MG63 (cell line): Measurements from ENCODE around the gene MYCBPAP. TPM values are rescaled to one million over a fixed set of nuclear protein-coding genes. Genes with fewer than 3 reads are reported as not detected.

Source experiments
- DNase-seq: peaks from one replicate; pipeline ENCODE4 v3.0.0-alpha.2; 2020
- H3K27me3 ChIP-seq: fragments of 250-450 bp; sonication (Bioruptor Pico); 2 replicates; pipeline ENCODE4 v1.5.1; 2020; ENCODE audit warnings: mild to moderate bottlenecking, moderate library complexity
- H3K36me3 ChIP-seq: fragments of 250-450 bp; sonication (Bioruptor Pico); 2 replicates; pipeline ENCODE4 v1.5.1; 2020; ENCODE audit warnings: mild to moderate bottlenecking, moderate library complexity
- H3K4me3 ChIP-seq: fragments of 250-450 bp; sonication (Bioruptor Pico); 2 replicates; pipeline ENCODE4 v1.5.1; 2020; ENCODE audit warnings: mild to moderate bottlenecking, moderate library complexity
- H3K9me3 ChIP-seq: fragments of 250-450 bp; sonication (Bioruptor Pico); 2 replicates; pipeline ENCODE4 v1.5.1; 2020; ENCODE audit warnings: mild to moderate bottlenecking, moderate library complexity
- total RNA-seq: library from RNA; depleted of rRNA; stranded (reverse); fragments of >200 nt; shearing (Covaris generic); gene quantifications from 2 replicates; pipeline ENCODE4 v1.2.3, GENCODE V29; 2014; ENCODE audit warnings: low replicate concordance

The MYCBPAP gene
- total RNA-seq, 1 experiment from 2014 or later = not detected

DNA sequence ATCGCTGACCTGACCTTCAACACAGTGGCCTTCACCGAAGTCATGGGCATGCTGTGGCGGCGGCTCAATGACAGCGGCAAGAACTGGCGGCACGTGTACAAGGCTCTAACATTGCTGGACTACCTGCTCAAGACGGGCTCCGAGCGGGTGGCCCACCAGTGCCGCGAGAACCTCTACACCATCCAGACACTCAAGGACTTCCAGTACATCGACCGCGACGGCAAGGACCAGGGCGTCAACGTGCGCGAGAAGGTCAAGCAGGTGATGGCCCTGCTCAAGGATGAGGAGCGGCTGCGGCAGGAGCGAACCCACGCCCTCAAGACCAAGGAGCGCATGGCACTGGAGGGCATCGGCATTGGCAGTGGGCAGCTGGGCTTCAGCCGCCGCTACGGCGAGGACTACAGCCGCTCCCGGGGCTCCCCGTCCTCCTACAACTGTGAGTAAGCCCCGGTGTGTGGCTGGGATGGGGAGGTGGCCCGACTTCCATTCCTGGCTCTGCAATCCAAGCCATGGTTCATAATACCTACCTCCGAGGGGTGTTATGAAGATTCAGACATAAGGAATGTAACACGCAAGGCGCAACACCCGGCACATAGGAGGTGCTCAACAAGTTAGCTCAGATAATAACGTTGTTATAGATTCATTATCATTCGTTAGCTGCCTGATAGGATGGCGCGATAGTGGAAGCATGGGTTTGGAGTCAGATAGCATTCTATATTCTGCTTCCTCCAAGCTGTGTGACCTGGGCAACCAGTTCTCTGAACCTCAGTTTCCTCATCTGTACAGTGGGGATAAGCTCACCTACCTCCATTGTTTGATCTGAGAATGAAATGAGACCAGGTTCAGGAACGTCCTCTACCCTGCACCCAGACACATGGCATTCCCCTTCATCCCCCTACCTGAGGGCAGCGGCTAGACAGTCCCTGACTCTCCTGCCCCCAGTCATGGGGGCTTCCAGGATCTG is 28.7 kb downstream of the MYCBPAP start:
- DNase-seq = no peak
- no peaks in the 10 kb centered on the region for H3K9me3 ChIP-seq
- H3K4me3 ChIP-seq = no peak overlapping the region
- no peaks in the 10 kb centered on the region for H3K36me3 ChIP-seq
- peaks cover 11% of the 10 kb centered on the region for H3K27me3 ChIP-seq

DNA sequence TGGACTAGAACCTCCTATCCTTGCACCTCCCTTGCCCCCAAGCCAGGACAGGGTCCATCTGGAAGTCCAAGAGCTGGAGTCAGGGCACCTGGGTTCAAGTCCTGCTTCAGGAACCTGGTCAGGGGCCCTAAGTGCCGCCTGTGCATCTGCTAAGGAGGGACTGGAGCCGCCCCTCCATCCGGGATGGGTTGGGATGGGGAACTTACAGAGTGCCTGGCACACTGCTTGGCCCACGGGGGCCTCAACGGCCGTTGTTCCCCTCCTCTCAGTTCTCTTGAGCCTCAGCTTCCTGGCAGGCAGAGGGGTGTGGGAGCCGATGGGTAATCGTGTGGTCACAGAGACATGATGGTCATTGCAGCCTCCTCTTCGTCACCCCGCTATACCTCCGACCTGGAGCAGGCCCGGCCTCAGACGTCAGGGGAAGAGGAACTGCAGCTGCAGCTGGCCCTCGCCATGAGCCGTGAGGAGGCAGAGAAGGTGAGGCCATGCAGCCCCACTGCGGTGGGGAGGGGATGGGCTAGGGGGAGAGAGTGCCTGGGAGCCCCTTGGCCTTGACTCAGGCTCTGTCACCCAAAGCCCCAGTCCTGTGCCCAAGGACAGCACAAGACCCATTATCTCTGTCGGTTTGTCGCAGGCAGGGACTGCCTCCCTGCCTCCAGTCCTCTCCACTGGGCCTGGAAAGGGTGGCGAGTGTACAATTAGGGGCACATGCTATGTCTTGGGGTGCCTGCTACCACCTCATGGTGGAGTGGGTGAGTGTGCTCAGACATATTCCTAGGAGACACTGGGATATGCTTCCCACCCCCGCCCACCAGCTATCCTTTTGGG is 29.7 kb downstream of the MYCBPAP start:
- Histone ChIP-seq H3K9me3 (no peaks in the 10 kb centered on the region), H3K4me3 (no peak overlapping the region), H3K36me3 (no peaks in the 10 kb centered on the region), H3K27me3 (peaks cover 3% of the 10 kb centered on the region; the same call in 1 of the 2 replicates)
- DNase-seq = no peak

DNA sequence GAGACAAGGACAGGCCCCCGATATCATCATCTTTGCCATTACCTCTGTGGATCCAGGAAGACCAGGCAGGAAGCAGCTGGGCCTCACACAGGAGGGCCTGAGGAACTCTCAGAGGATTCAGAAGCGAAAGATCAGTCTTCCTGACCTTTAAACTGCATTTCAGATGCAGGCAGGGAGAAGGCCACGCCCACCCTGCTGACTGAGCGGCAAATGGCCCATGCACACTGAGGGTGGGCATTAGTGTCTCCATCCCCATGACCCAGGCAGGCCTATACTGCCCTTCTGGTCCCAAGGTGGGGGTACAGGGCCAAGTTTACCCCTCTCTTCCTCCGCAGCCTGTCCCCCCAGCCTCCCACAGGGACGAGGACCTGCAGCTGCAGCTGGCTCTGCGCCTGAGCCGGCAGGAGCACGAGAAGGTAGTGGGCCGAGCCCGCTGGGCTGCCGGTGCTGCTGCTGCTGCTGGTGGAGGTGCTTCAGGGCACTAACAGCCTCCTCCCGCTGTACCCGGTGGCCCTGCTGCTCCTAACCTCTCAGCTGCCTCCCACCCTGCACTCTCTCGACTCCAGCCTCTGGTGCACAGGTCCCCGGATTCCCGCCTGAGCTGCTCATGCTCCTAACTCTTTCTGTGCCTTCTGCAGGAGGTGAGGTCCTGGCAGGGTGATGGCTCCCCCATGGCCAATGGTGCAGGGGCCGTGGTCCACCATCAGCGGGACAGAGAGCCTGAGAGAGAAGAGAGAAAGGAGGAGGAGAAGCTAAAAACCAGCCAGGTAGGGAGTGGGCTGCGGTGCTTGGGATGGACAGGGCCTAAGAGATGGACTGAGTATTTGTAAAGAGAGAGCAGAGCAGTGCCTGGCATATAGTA is 30.5 kb downstream of the MYCBPAP start:
- H3K9me3 ChIP-seq = no peaks in the 10 kb centered on the region
- no peaks in the 10 kb centered on the region for H3K27me3 ChIP-seq
- DNase-seq = no peak
- no peaks in the 10 kb centered on the region for H3K36me3 ChIP-seq
- no peak overlapping the region for H3K4me3 ChIP-seq

DNA sequence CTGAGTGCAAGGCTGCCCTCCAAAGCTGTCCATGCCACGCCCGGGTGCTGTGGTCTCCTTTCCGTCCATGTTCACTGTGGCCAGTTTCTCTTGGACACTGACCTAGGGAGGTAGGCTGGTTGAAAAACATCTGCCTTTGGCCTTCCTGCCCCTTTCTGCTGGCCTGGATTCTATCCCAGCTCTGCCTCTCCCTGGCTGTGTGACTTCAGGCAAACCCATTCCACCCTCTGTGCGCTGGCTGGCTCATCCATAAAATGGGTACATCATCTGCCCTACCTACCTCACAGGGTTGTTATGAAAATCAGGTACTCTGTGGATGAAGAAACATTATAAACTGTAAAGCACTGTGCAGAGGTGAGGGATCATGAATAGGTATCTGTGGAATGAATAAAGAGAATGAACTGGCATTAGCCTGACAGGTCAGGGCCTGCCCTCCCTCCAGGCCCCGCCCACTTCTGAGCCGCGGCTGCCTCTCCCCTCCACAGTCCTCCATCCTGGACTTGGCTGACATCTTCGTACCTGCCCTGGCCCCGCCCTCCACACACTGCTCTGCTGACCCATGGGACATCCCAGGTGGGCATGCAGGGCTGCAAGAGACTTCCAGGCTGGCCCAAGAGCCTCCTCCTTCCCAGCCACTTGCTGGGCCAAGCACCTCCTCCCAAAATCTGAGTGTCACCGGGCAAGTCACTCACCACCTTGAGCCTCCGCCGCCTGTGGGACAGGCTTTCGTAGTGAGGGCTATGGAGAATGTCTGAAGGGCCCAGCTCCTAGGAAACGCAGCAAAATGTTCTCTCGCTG is 31.7 kb downstream of the MYCBPAP start:
- DNase-seq = no peak
- H3K27me3 ChIP-seq = no peaks in the 10 kb centered on the region
- no peaks in the 10 kb centered on the region for H3K9me3 ChIP-seq
- no peak overlapping the region for H3K4me3 ChIP-seq
- no peaks in the 10 kb centered on the region for H3K36me3 ChIP-seq

DNA sequence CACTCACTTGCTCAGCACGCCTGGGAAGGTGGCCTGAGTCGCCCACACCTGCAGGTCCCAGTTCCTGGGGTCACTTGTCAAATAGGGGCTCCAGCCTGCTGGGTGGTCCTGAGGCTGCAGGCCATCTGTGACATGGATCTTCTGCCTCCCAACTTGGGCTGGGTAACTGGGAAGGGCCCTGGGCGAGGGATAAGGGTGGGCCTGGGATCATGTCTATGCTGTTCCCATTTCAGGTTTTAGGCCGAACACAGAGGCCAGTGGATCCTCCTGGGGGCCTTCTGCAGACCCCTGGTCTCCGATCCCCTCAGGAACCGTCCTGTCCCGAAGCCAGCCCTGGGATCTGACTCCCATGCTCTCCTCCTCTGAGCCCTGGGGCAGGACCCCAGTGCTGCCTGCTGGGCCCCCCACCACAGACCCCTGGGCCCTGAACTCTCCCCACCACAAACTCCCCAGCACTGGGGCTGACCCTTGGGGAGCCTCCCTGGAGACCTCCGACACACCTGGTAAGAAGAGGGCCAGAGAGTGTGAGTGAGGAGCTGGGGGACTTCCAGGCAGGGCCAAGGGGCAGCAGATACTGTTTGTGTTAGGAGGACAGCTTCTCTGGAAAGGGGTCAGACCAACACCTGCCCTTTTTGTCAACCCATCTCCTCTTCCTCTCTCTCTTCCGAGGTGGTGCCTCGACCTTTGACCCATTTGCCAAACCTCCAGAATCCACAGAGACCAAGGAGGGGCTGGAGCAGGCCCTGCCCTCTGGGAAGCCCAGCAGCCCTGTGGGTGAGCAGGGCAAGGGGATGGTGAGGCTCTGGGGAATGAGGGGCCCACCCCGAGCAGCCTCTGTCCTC is 32.5 kb downstream of the MYCBPAP start:
- Histone ChIP-seq H3K36me3 (no peaks in the 10 kb centered on the region), H3K4me3 (peak overlapping the region; percentile 55; the same call in 1 of the 2 replicates), H3K27me3 (no peaks in the 10 kb centered on the region), H3K9me3 (no peaks in the 10 kb centered on the region)
- no peak for DNase-seq

DNA sequence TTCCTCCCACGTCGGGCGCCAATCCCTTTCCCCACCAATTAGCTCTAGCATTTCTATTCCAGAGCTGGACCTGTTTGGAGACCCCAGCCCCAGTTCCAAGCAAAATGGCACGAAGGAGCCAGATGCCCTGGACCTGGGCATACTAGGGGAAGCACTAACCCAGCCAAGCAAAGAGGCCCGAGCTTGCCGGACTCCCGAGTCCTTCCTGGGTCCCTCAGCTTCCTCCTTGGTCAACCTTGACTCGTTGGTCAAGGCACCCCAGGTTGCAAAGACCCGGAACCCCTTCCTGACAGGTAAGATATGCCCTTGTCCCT is 33.1 kb downstream of the MYCBPAP start:
- Histone ChIP-seq H3K36me3 (no peaks in the 10 kb centered on the region), H3K9me3 (no peaks in the 10 kb centered on the region), H3K4me3 (peak overlapping the region; percentile 55), H3K27me3 (no peaks in the 10 kb centered on the region)
- no peak for DNase-seq

DNA sequence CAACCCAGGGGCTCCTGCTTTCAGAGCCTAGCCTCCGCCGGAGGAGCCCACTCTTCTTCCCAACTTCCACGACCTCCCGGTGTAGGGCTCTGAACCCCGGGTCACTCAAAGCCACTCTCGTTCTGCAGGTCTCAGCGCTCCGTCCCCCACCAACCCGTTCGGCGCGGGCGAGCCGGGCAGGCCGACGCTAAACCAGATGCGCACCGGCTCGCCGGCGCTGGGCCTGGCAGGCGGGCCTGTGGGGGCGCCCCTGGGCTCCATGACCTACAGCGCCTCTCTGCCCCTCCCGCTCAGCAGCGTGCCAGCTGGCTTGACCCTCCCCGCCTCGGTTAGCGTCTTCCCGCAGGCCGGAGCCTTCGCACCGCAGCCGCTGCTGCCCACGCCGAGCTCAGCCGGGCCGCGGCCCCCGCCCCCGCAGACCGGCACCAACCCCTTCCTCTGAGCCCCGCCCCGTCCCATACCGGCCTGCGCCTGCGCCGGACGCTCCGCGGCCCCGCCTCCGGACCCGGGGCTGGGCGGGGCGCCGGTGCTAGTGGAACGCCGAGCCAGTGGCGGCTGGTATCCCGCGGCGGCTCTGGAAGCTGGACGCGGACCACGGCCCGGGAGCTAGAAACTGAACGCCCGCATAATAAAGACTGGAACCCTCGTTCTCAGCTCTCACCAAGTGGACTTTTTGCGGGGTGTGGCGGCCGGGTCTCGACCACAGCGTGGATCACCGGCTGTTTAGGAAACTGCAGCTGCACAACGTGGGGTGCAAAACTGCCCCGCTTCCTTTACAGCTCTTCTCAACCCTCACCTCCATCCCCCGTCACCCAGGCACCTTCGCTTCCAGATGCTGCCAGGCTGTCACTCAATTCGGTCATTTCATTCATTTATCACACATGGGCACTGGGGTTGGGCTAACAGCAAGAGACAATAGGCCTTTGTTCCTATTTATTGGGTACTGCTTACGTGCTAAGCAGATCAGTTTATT is 33.8 kb downstream of the MYCBPAP start:
- Histone ChIP-seq H3K27me3 (no peaks in the 10 kb centered on the region), H3K36me3 (no peaks in the 10 kb centered on the region), H3K9me3 (no peaks in the 10 kb centered on the region), H3K4me3 (peak overlapping the region; percentile 55)
- DNase-seq = peak; percentile 93

DNA sequence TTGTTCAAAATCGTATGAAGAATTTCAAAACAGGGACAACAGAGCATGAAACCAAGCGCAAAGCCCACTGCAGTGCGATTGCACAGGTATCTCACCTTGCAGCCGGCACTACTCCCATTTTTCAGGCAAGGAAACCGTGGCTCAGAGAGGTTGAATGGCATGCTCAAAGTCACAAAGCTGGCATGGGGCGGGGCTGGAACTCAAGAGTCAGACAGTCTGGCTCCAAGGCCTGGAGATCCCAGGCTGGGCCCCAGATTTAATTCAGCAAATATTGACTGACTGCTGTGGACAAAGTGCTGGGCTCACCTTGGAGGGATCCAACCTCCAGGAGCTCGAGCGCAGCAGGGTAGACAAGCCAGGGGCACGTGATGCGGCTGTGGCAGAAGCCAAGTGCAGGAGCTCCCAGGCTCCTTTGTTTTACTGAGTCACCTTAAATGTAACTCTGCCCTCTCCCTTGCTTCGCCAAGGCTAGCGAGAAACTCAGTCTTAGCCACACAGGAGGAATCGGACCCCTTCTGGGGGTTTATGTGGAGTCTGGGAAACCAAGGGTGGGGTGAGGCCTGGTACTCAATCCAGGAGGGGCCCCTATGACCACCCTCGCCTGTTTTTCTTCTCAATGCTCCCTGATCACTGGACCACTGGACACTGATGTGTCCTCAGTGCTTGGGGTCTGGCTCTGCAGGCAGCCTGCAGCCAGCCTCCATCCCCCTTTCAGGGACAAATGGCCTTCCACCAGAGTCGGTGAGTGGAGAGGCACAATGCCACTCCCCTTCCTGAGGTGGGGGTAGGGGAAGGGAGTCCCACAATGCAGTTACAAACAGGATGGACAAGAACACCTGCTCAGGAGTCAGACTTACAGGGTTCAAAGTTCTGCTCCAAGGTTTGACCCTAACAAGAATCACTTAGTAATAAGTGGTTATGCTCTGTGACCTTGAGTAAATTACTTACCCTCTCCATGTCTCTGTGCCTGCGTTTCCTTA is 34.8 kb downstream of the MYCBPAP start:
- H3K27me3 ChIP-seq = no peaks in the 10 kb centered on the region
- H3K36me3 ChIP-seq = no peaks in the 10 kb centered on the region
- H3K4me3 ChIP-seq = peak overlapping the region; percentile 55
- H3K9me3 ChIP-seq = no peaks in the 10 kb centered on the region
- DNase-seq = peak; percentile 47

DNA sequence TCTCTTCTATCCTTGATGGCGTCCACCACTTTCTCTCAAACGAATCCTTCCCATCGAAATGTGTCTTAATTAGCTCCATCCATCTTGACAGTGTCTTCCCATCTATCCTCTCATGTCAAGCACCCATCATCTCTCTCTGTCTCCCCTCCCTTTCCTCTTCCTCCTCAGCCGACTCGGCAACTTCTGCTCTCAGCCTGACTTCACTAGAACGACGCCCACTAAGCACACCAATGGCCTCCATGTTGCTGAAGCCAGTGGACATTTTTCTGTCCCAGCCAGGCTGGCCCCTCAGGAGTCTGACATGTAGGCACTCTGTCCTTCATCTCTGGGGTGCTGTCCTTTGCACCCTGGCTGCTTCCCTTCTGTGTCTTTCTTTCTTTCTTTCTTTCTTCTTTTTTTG is 36.3 kb downstream of the MYCBPAP start:
- Histone ChIP-seq H3K36me3 (peaks cover 10% of the 10 kb centered on the region), H3K27me3 (no peaks in the 10 kb centered on the region), H3K9me3 (no peaks in the 10 kb centered on the region), H3K4me3 (no peak overlapping the region)
- no peak for DNase-seq

DNA sequence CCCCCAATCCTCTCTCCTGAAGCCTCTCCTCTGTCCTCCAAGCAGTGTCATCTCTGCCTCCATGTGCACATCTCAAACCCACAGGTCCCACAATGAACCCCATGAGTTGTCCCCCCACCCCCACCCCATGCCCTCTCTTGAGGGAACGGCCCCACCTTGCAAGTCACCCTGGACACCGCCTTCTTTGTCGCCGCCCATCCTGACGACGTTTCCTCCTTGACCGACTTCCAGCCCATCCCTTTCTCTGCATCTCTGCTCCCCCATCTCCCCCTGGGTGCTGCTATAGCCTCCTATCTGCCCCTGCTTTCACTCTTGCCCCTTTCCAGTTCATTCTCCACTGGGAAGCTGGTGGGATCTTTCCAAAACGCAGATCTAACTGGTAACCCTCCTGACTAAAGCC is 37.1 kb downstream of the MYCBPAP start:
- Histone ChIP-seq H3K4me3 (no peak overlapping the region), H3K36me3 (peaks cover 16% of the 10 kb centered on the region), H3K27me3 (no peaks in the 10 kb centered on the region), H3K9me3 (no peaks in the 10 kb centered on the region)
- DNase-seq = no peak

DNA sequence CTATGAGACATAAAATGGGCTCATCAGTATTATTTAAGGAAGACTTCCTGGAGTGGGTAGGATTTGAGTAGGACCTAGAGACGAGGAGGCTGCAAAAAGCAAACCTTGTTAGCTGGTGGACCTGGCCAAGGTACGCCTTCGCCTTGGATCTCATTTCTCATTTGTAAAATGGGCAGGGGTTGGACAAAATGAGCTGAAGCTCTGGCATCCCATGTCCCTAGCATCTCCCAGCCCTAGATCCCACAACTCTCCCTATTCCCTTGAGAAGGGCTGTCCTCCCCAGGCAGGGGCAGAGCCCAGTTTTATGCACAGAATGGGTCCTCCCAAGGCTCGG is 38.4 kb downstream of the MYCBPAP start:
- no peaks in the 10 kb centered on the region for H3K9me3 ChIP-seq
- no peak for DNase-seq
- peaks cover 29% of the 10 kb centered on the region for H3K36me3 ChIP-seq
- no peaks in the 10 kb centered on the region for H3K27me3 ChIP-seq
- H3K4me3 ChIP-seq = peak overlapping the region; percentile 65

DNA sequence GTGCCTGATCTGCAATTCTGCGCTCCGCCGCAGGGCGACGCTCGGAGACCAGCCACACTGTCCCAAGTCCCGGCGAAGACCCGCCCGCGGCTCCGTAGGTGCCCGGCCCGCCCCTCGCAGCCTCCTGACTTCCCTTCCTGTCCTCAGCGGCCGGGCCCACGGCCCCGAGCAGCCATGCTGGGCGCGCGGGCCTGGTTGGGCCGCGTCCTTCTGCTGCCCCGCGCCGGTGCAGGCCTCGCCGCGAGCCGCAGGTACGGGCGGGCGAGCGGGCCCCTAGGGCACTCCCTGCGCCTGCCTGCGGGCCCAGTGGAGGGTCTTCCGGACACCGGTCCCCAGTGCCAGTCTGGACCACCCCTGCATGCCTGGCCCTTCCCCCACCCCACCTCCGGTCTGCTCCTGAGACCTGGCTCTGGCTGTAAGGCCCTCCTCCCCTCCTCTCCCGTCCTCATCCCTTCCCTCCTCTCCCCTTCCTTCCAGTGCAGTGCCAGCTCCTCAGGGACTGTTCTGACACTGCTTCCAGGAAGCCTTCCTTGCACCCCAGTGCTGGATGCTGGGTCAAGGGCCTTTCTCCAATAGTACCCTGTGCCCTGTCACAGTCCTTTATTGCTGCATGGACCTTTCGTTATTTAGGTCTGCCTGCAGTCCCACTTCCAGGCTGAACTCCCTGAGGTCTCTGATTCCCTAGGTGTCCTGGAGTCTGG is 38.9 kb downstream of the MYCBPAP start, which contains the start of gene SPATA20:
SPATA20 (plus strand) TSS at position 140 of the 701 bp plus-strand sequence; CDS start at position 175, 35 bp downstream.
- H3K4me3 ChIP-seq = peak within 1 kb of the TSS; percentile 65

DNA sequence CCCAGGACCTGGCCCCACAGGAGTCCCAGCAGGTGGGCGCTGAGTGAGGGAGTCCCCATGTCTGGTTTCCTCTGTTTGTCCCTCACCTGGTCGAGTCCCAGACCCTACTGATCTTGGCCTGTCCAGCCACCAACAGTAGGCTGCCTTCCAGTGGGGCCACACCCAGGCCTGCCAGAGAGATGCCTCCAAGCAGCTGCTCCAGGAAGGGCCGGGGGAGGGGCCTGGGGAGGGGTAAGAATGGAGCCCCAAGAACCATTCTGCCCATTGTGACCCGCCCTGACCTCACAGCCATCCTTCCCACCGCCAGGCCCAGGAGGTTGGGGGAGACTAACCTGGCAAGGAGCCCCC is 39.5 kb downstream of the MYCBPAP start:
- peaks cover 31% of the 10 kb centered on the region for H3K36me3 ChIP-seq
- peak overlapping the region; percentile 65 for H3K4me3 ChIP-seq
- H3K9me3 ChIP-seq = no peaks in the 10 kb centered on the region
- no peaks in the 10 kb centered on the region for H3K27me3 ChIP-seq
- peak; percentile 57 for DNase-seq

More for the DNA sequence above, 38.9 kb downstream of the MYCBPAP start, which contains the start of gene SPATA20:
- Histone ChIP-seq H3K36me3 (peaks cover 31% of the 10 kb centered on the region), H3K9me3 (no peaks in the 10 kb centered on the region), H3K27me3 (no peaks in the 10 kb centered on the region)
- DNase-seq = peak; percentile 95
